ENCODE measurements around the gene GGA1. TPM values are rescaled to one million over a fixed set of nuclear protein-coding genes. Genes with fewer than 3 reads are reported as not detected.

Gene GGA1
- total RNA-seq, 2 donors from 2014 or later, result 30.0 to 31.2 TPM

GRCh38 chr22:37624017-37624365, 15.4 kb downstream of the GGA1 start:
- no peak for DNase-seq (ENCODE audit: low spot score)
- intact Hi-C loops (cut with DNase I), result loop anchor here in 1 of 2 donors (2.0 kb wide), 1 partner anchor 63 kb away; the partner anchor contains the start of gene CDC42EP1

DNA sequence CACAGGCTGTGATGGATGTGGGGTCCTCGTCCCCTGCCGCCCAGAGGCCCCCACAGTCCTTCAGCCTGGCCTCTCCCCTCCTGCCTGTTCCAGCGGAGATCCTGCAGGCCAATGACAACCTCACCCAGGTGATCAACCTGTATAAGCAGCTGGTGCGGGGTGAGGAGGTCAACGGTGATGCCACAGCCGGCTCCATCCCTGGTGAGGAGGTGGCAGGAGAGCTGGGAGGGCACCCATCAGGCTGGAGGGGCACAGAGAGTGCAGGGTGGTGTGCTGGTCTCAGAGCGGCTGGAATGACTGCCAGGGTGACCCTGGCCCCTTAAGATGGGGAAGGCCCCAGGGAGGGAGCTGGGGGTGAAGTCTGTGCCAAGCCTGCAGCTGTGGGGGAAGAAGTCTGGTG, 16.2 kb downstream of the GGA1 start:
- intact Hi-C loops (cut with DNase I), result loop anchor here in 1 of 2 donors (2.0 kb wide), 1 partner anchor 64 kb away; the partner anchor contains the start of gene CDC42EP1
- DNase-seq (ENCODE audit: low spot score), result no peak

- DNase-seq (ENCODE audit: low spot score), result no peak
These were observed 17.1 kb downstream of the GGA1 start for GRCh38 chr22:37625737-37626136.

GRCh38 chr22:37626144-37626543, 17.5 kb downstream of the GGA1 start:
- intact Hi-C loops (cut with DNase I), result no loop called here

More at GRCh38 chr22:37625737-37626136, 17.1 kb downstream of the GGA1 start:
- intact Hi-C loops (cut with DNase I), result loop anchor here in 1 of 2 donors (2.0 kb wide), 1 partner anchor 65 kb away; the partner anchor contains the start of gene CDC42EP1

DNA sequence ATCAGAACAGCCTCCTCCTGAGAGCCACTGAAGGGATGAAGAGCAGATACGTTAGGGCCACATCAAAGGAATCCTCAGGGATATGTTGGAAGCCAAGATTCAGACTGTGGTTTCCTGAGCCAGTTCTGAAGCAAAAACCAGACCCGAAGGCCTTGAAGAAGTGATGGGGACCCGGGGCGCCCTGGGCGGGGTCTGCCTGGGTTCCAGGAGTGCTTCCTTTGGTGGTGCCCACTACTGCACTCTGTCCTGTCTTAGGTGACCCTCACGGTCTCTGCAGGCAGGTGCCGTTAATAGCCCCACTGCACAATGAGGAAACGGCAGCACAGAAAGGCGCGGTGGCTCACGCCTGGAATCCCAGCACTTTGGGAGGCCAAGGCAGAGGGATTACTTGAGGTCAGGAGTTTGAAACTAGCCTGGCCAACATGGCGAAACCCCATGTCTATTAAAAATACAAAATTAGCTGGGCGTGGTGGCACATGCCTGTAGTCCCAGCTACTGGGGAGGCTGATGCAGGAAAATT, 18.0 kb downstream of the GGA1 start:
- DNase-seq (ENCODE audit: low spot score), result no peak
- intact Hi-C loops (cut with DNase I), result no loop called here

More at GRCh38 chr22:37626144-37626543, 17.5 kb downstream of the GGA1 start:
- DNase-seq (ENCODE audit: low spot score), result peak; percentile 93

DNA sequence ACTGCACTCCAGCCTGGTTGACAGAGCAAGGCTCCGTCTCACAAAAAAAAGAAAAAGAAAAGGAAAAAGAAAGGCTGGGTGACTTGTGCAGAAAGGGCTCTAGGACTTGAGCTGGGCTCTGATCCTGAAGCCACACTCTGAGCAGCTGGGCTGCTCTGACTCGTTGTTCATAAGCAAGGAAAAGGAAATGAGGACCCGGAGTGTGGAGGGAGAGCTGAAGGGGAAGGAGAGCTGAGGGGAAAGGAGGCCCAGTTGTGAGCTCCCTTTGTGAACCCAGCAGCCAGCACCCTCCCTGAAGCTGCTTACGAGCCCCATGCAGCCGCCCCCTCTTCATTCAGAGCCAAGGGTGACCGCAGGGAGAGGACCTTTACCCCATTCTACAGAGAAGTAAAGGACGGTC, 18.5 kb downstream of the GGA1 start:
- intact Hi-C loops (cut with DNase I), result no loop called here
- DNase-seq (ENCODE audit: low spot score), result no peak

- DNase-seq (ENCODE audit: low spot score), result no peak
- intact Hi-C loops (cut with DNase I), result no loop called here
These were observed 18.9 kb downstream of the GGA1 start for GRCh38 chr22:37627545-37627944.

GRCh38 chr22:37628830-37629229, 20.2 kb downstream of the GGA1 start:
- no peak for DNase-seq (ENCODE audit: low spot score)
- intact Hi-C loops (cut with DNase I), result no loop called here

DNA sequence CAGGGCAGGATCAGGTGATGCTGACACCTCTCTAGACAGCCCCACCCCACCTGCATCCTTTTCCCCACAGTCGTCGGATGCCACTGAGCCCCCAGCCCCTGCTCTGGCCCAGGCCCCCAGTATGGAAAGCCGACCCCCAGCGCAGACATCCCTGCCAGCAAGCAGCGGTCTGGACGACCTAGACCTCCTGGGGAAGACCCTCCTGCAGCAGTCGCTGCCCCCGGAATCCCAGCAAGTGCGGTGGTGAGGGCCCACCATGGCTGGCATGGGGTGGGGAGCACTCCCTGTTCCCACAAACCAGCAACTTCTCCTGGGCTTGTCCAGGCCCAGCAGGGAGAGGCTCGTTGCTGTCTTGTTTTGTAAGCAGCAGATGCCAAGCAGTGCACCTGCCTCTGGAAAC, 21.3 kb downstream of the GGA1 start:
- intact Hi-C loops (cut with DNase I), result no loop called here
- DNase-seq (ENCODE audit: low spot score), result no peak

GRCh38 chr22:37630839-37631435, 22.3 kb downstream of the GGA1 start:
- intact Hi-C loops (cut with DNase I), result no loop called here
- no peak for DNase-seq (ENCODE audit: low spot score)

DNA sequence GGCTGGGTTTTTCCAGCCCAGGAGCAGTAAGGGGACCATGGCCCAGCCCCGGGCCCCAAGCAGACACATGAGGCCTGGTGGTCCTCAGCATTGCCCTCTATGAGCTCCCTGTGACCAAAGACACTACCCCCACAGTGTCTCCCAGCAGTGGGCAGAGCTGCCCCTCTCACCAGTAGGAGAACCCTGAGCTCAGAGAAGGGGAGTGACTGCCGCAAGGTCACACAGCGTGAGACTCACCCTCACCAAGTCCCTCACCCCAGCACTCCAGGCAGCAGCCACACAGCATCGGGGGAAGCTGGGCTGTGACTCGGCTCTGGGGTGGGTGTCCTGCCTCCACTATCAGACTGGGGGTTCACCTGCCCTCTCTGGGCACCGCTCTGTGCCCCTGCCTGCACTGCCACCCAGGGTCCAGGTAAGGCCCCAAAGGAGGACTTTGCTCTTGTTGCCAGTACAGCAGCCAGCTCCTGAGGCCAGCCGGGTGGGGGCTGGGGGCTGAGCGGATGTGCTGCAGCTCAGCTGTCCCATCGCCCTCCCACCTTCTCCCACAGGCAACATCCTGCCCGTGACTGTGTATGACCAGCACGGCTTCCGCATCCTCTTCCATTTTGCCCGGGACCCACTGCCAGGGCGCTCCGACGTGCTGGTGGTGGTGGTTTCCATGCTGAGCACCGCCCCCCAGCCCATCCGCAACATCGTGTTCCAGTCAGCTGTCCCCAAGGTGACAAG, 23.0 kb downstream of the GGA1 start:
- intact Hi-C loops (cut with DNase I), result no loop called here
- DNase-seq (ENCODE audit: low spot score), result no peak

DNA sequence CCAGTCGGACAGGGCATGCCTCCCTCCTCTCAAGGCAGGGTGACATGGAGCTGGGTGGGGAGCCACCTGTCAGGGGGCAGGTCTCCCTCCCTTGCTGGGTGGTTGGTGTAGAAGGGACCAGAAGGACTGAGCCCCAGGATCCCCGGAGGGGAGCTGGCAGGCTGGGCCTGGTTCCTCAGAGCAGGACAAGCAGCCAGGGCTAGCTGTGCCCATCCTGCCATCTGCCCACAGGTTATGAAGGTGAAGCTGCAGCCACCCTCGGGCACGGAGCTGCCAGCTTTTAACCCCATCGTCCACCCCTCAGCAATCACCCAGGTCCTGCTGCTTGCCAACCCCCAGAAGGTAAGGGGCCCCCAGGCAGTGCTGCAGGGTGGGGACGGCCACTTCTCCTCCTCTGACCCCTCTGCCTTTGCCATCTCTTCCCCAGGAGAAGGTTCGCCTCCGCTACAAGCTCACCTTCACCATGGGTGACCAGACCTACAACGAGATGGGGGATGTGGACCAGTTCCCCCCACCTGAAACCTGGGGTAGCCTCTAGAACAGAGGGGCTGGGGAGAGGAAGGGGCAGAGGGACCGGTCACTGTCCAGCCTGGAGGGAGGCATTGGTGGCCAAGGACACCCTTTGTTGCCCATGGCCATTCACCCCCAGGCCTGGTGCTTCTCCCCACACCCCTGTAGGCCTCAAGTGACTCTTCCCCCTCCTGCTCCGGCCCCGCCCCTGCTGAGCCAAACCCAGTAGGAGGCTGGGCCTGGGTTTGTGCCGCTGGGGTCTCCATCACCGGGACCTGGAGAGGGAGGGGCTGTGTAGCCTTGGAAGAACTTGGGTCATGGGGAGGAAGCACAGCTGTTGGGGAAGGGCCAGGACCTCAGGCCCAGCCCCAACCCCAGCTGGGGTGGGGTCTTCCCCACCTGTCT, 23.8 kb downstream of the GGA1 start:
- no peak for DNase-seq (ENCODE audit: low spot score)
- intact Hi-C loops (cut with DNase I), result no loop called here

DNA sequence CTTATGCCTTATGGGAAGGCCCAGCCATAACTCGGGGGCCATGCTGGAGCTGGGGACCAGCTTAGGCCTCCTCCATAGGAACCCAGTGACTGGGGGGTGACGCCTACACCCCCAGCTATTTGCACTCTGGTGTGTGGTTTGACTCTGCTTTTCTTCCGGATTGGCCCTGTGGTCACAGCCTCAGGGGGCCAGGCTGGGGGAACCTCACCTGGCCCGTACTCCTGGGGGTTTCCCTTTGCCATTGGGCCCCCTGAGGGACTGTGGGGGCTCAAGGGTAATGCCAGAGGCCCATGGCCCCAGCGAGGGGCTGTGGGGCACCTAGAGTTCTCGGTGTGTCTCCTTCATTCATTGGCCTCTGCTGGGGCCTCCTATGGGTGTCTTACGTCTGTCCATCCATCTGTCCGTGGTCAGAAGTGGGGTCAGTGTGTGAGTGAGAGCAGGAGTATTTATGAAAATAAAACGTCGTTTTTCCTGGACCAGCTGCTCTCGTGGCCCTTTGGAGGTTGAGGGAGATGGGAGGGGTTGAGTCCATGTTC, 24.5 kb downstream of the GGA1 start:
- intact Hi-C loops (cut with DNase I), result no loop called here
- no peak for DNase-seq (ENCODE audit: low spot score)

DNA sequence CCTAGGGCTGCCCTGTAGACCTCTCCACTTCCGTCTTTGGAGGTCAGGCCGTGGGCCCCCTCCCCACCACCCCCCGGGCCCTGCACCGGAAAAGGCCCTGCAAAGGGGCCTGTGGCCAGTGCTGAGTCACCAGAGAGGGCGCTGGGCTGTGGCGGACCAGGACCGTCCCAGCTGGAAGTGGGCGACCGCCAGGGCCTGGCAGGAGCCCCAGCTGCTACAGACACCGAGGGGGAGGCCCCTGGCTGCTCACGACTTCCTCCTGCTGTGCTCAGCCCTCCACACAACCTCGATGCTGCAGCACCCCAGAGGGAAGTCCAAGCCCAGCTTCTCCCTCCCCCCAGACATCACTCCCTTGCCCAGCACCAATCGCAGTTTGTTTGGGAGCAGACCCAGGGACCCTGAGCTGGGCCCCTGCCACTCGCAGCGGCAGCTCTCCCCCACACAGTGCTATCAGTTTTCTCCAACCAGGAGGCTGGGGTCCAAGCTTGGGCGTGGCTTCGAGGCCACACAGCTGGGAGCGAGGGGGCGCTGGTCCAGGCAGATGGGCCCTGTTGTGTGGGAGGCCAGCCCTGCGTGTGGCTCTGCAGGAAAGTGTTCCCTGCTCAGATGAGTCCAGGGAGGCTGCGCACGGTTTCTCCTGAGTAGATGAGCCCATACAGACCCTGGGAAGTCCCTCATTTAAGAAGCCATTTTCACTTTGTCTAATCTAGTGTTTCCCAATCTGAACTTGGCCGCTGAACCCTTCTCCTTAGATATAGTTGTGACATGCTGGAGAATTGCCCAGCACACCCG, 25.2 kb downstream of the GGA1 start:
- peak; percentile 96 for DNase-seq (ENCODE audit: low spot score)
- intact Hi-C loops (cut with DNase I), result no loop called here

- intact Hi-C loops (cut with DNase I), result no loop called here
These were observed 25.8 kb downstream of the GGA1 start for GRCh38 chr22:37634417-37634924.

DNA sequence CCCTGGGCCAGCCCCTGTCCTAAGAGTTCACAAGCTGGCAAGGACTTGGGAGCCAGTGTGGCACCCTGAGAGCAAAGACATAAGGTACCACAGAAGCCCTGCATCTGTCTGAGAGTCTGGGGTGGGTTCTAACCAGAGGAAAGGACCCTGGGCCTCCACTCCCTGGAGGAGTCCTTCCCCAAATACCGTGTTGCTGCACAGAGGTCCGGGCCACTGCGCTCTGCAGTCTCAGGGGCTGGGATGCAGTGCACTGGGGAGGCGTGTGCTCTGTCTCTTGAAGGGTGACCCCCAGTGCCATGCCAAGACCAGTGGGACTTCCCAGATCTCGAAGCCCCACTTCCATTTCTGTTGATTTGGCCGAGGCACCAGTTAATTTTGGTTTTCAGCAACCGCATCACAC, 26.5 kb downstream of the GGA1 start:
- intact Hi-C loops (cut with DNase I), result loop anchor here in 1 of 2 donors (5.0 kb wide), 1 partner anchor 167 kb away; no protein-coding TSS in a partner anchor
- DNase-seq (ENCODE audit: low spot score), result no peak

More at GRCh38 chr22:37634417-37634924, 25.8 kb downstream of the GGA1 start:
- DNase-seq (ENCODE audit: low spot score), result no peak

DNA sequence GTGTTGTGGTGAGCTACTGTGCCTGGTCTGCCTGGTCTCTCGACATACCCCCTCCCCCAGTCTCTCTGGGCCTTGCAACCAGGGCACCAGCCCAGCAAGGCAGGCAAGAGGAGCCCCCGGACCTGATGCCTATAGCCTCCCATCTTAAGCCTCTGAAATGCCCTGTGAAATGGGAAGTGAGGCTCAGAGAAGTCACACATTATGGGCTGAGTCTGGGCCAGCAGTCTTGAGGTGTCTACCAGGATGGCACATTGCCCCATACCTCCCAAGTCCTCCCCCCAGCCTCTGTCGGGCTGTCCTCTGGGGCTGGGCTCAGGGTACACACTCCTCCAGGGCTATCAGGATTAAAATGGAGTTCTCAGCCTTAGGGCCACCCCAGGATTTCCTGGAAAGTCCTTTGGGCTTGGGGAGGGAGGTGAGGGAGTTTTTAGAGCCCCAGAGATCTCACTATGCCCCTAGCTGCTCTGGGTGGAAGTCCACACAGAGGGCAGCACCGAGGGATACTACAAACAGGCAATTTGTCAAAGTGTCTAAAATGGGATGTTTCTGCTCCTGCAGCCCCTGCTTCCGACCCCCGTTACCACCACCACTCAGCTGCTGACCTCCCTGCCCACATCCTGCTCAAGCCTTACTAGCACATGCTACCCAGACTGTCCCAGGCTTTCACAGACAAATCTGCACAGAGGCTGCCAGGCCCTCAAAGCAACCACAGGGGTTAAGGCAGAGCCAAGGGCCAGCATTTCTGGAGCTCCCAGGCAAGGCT, 27.7 kb downstream of the GGA1 start:
- intact Hi-C loops (cut with DNase I), result loop anchor here in 1 of 2 donors (5.0 kb wide), 1 partner anchor 166 kb away; no protein-coding TSS in a partner anchor
- no peak for DNase-seq (ENCODE audit: low spot score)

DNA sequence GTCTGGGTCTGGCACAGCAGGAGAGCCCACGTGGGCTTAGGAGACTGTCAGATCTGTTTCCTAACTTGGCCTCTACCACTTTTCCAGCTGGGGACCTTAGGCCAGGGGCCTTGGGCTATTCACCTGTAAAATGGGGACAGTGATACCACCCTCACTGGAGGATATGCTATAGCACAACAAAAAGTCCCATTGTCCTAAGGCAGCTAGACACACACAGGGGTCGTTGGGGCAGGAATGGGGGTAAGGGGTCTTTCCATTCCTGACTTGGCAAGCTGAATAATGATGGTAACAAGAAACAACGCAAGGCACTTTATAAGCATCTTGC, 28.3 kb downstream of the GGA1 start:
- no peak for DNase-seq (ENCODE audit: low spot score)
- intact Hi-C loops (cut with DNase I), result loop anchor here in 1 of 2 donors (5.0 kb wide), 1 partner anchor 165 kb away; no protein-coding TSS in a partner anchor

Data from posterior vena cava (tissue), 2 donors.